ENCODE data around the gene AHNAK2.
"Not testable (repeated sequence)": the region's sequence is repeated elsewhere in the genome, so short reads cannot be mapped to it uniquely, and the experiment has no call there.

Gene AHNAK2

DNA sequence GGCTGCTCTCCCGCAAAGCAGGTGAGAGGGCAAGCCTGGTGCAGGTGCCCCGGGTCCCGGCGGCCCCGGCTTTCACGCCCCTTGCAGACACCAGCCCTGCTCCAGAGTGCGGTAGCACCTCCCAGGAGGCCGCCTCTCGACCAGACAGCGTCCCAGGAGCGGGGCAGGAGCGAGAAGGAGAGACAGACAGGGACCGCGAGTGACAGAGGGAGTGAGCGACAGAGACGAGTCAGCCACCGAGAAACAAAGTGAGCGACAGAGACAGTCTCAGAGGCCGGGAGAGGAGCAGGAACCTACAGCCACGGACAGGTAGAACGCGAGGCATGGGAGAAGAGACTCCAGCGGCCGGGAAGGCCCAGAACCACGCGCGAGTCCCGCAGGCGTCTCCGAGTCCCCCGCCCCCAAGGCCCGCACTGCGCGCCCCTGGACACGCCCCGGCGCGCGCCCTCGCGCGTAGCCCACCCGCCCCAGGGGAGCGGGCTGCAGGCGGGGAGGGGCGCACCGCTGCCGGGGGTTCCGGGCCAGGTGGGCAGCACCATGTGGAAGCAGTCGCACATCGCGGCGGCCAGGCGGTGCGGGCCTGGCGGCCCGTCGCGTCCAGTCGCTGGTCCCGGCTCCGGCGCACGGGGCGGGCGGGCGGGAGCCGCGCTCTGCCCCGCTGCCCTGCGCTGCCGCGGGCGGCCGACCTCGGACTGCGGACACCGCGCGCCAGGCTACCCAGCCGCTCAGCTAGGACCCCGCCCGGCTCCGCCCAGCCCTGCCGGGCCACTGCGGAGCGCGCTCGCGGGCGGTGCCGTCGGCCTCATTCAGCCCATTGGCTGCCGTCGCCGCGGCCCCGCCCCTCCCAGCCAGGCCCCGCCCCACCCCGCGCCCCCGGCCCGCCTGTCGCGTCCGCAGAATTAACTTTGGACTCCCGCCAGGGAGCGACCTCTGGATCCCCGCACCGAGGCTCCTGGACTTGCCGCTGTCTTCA lies at the start of gene AHNAK2:
TSS of gene AHNAK2 (minus strand) at position 694 of the 973 bp plus-strand sequence. CDS start at position 557, 137 bp downstream.
- peak within 1 kb of the TSS; percentile 81 for H3K4me3 ChIP-seq (ENCODE audit: low read length)
- TF ChIP-seq, protein P1, sequence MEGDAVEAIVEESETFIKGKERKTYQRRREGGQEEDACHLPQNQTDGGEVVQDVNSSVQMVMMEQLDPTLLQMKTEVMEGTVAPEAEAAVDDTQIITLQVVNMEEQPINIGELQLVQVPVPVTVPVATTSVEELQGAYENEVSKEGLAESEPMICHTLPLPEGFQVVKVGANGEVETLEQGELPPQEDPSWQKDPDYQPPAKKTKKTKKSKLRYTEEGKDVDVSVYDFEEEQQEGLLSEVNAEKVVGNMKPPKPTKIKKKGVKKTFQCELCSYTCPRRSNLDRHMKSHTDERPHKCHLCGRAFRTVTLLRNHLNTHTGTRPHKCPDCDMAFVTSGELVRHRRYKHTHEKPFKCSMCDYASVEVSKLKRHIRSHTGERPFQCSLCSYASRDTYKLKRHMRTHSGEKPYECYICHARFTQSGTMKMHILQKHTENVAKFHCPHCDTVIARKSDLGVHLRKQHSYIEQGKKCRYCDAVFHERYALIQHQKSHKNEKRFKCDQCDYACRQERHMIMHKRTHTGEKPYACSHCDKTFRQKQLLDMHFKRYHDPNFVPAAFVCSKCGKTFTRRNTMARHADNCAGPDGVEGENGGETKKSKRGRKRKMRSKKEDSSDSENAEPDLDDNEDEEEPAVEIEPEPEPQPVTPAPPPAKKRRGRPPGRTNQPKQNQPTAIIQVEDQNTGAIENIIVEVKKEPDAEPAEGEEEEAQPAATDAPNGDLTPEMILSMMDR (IDR thresholded peaks at IDR 0.05; ENCODE audit: insufficient read depth, low read depth, low read length, missing control alignments): no peak
- DNase-seq (ENCODE audit: low read depth): peak; percentile 88

- H3K4me3 ChIP-seq (ENCODE audit: low read length): not testable (repeated sequence)
Observed at GRCh38 chr14:105027718-105028117, 49.5 kb upstream of the AHNAK2 start.

DNA sequence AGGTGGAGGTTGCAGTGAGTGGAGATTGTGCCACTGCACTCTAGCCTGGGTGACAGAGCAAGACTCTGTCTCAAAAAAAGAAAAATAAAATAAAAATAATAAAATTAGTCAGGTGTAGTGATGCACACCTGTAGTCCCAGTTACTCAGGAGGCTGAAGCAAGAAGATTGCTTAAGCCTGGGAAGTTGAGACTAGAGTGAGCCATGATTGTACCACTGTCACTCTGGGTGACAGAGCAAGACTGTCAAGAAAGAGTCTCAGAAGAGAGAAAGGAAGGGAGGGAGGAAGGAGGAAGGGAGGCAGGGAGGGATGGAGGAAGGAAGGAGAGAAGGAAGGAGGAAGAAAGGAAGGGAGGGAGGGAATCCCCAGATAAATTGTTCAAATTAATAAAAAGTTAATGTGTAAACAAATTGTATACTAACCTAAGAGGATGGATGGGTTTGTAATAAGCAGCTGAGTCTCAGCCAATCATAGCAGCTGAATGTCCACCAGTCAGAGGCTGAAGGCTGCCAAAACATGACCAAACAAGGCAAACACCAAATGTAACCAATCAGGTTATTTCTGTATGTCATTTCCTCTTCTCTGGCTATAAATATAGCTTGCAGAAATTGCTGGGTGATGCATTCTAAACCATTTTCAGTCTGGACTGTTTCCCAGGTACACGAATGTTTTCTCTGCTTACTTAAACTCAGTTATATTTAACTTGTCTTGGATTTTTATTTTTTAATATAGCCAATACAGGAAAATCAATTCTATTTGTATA lies 48.8 kb upstream of the AHNAK2 start:
- TF ChIP-seq, protein P1 (IDR thresholded peaks at IDR 0.05; ENCODE audit: insufficient read depth, low read depth, low read length, missing control alignments): no peak
- H3K4me3 ChIP-seq (ENCODE audit: low read length): no peak overlapping the region
- peak; percentile 75 for DNase-seq (ENCODE audit: low read depth)

More at GRCh38 chr14:105027718-105028117, 49.5 kb upstream of the AHNAK2 start:
- not testable (repeated sequence) for DNase-seq (ENCODE audit: low read depth)

- DNase-seq (ENCODE audit: low read depth): peak; percentile 89
Observed at GRCh38 chr14:105026033-105026785, 48.0 kb upstream of the AHNAK2 start.

GRCh38 chr14:105025429-105025828 lies 47.3 kb upstream of the AHNAK2 start:
- H3K4me3 ChIP-seq (ENCODE audit: low read length): no peak overlapping the region
- TF ChIP-seq, protein P1 (IDR thresholded peaks at IDR 0.05; ENCODE audit: insufficient read depth, low read depth, low read length, missing control alignments): no peak
- DNase-seq (ENCODE audit: low read depth): no peak

More at GRCh38 chr14:105026033-105026785, 48.0 kb upstream of the AHNAK2 start:
- no peak overlapping the region for H3K4me3 ChIP-seq (ENCODE audit: low read length)
- TF ChIP-seq, protein P1 (IDR thresholded peaks at IDR 0.05; ENCODE audit: insufficient read depth, low read depth, low read length, missing control alignments): no peak

- TF ChIP-seq, protein P1 (IDR thresholded peaks at IDR 0.05; ENCODE audit: insufficient read depth, low read depth, low read length, missing control alignments): no peak
- peak; percentile 68 for DNase-seq (ENCODE audit: low read depth)
- H3K4me3 ChIP-seq (ENCODE audit: low read length): no peak overlapping the region
Observed at GRCh38 chr14:105023791-105024480, 45.8 kb upstream of the AHNAK2 start.
